ENCODE results near the gene CSNK1E.

GRCh38 chr22:38255697-38256096 is 61.5 kb downstream of the CSNK1E start:
- no peak for TF ChIP-seq CTCF (IDR thresholded peaks at IDR 0.05; ENCODE audit: poor library complexity)
- no peak for TF ChIP-seq EZH2 (IDR thresholded peaks at IDR 0.05; ENCODE audit: borderline replicate concordance)
- TF ChIP-seq EZH2phosphoT487 (IDR thresholded peaks at IDR 0.05; ENCODE audit: low read depth, severe bottlenecking, unreplicated experiment), result no peak
